Measurements from ENCODE around the gene LCP2.

LCP2 gene

DNA sequence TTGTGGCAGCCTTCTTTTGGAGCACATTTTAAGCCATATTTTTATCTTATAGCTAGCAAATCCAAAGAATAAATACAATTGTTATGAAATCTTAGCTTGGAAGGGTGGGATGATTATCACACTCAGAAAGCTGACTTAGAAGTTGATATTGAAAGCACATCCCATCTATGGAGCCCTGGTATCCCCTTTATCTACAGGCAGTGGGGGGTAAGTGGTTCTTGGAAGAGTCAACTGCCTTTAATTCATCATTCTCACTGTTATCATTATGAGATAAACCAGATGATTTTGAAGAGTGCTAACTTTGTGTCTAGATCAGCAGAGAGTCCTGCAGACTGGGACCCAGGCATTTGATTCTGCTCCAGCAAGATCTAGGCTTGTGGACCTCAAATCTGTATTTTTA, 3.0 kb downstream of the LCP2 start:
- no peak for DNase-seq

DNA sequence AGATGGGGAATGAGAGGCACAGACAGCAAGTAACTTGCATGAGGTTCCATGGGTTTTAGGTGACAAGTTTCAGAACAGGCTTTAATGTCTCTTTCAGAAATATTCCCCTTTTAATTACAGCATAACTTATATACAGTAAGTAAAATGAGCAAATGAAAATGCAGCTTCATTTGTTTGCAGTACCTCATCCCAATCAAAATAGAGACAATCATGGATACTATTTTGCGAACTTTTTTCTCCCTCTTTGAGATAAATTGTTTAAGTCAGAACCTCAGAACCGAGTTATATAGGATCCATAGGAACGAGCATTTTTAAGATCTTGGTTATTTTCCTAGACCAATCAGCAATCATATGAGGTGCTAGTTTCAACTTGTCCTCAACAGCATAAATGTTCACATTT, 3.5 kb downstream of the LCP2 start:
- DNase-seq, result no peak

DNA sequence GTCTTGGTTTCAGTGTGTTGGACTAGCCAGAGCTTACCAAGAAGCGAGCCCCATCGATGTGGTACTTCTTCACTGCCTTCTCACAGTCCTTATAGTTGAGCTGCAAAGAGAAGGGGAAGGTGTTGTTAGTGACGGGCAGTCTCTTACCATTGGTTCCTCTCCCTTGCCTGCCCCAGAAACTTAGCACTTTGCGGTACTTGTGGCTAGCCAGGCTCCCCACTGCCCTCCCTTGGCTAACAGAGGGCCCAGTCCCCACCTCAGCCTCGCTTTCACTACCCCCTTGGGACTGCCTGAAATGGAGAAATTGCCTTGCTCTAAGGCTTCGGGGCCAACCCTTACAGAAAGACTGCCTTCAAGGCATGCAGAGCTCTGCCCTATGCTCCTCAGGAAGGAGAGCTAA, 4.3 kb downstream of the LCP2 start:
- no peak for DNase-seq

DNA sequence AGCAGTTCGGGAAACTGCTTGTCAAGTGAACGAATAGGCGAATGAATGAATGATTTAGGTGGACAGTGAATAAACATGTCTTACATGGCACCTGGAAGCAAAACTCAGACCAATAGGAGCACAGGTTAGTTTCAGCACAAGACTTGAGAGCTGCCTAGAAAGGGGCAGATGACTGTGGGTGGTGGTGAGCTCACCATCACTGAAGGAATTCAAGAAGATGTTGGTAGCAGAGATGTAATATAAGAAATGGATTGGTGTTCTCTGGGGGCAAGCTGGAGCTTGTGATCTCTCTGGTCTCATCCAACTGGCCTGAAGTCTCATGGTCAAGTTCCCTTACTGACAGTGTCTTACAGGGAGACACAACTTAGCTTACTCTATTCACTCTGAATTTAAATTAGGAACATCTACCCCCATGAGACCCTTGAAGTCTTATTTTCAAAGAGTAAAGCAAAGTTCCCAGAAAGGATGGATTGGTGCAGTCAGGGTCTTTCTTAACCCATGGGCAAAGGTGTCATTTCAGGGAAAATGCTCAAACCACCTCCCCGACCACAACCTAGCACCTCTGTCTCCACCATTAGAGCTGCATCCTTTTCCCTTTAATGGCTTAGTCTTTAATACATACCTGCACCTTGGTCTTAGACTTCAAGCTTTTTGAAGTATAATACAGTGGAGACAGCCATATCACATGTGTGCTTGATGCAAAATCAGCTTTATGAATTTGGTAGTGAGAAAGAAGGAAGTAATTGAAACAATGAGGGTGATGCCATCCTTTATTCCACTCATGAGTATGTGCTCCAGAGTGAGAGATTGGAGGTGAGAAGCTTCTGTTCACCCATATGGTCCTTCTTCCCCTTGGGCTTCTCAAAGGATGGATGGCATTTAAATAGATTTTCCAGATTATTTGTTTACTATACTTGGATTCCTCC, 5.1 kb downstream of the LCP2 start:
- DNase-seq, result no peak

DNA sequence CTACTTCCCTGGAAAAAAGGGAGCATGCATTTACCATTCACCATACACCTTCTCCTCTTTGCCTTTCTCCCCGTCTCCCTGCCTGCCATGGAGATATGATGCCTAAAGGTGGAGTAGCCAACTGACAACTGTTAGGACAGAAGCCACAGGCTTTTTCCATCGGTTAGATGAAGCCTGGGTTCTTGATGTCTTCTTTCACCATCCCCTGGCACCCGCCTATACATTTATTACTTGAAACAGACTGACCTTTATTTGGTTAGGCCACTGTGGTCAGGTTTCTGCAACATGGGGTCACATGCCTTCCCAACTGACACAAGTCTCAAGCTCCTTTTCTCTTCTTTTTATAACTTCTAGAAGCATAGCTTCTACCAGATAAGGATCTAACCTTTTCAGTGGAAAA, 7.1 kb downstream of the LCP2 start:
- no peak for DNase-seq

DNA sequence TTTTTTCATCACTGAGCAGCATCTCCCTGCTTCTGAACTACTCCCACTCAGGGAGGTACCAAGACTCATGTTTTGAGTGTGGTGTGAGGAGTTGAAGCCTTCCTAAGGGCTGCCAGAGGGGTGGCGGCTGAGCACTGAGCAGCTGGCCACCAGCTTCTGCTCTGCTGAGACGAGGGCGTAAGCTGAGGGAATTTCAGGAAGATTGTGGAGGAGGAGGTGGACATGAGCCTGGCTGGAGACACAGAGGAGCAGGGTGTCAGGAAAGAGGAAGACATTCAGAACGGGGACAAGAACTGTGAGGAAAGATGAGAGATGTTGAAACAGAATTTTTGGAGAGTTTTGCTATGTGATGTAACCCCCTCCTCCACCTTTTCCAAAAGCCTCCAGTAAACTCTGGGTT, 7.8 kb downstream of the LCP2 start:
- no peak for DNase-seq

DNA sequence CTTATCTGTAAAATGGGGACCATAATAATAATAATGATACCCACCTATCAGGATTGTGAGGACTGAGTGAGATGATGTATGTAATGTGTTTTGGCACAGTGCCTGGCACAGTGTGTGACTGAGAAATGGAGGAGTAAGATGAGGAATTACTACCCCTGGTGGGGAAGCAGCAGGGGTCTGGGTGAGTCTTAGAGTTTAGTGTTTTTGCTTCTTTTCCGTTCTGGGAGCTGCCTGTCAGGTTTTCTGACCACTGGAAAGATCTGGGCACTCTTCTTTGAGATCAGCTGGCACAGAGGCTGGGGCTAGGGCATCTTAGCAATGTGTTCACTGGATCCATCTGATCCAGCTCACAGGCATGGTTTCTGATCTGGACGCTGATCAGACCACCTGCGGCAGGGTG, 8.5 kb downstream of the LCP2 start:
- no peak for DNase-seq

DNA sequence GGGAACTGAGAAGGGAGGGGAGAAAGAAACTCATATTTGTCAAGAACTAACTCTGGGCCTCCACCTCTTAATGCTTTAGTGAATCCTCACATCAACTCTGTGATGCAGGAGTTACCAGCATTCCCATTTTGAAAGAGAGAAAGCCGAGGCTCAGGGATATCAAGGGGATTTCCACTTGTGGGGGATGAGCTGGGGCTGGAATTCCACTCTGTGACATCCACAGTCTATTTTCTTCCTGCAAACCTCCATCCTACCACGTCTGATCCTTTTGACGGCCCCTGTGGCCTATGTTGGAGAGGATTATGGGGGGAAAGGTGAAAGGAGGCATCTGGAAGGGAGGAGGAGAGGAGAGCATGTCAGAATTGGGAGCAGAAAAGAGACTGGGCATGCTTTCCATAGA, 9.0 kb downstream of the LCP2 start:
- DNase-seq, result no peak

DNA sequence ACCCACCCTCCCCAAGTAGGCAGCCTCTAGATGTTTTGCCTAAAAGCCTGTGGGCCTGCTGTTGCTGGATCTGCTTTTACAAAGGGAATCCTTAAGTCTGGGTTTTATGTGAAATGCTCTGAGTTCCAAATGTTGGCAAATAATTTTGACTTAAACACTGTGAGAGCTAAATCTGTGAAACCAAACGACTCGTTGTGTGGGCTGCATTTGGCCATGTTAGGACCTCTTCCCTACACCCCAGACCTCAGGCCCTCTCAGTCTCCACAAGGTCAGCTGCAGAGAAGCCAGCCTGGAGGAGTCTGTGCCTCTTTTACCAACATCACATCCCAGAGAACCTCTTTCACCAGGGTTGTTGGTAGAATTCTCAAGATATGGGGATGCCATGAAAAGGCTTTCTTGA, 9.4 kb downstream of the LCP2 start:
- no peak for DNase-seq

DNA sequence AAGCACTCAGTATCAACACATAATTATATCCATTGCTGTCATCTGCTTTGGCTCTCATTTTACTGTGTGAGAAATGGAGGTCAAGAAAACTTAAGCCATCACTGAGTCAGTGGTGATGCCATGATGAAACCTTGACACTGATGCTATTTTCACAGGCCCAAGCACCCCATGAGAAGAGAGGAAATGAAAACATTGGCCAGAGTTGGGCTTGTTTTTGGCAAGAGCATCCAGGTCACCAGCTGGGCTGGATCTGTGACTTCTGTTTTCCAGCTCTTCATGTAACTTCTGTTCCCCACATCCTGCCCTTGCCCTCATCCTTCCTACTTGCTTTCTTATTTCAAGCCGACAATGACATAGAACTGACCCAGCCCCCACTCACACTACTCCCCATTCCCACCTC, 10.0 kb downstream of the LCP2 start:
- no peak for DNase-seq

DNA sequence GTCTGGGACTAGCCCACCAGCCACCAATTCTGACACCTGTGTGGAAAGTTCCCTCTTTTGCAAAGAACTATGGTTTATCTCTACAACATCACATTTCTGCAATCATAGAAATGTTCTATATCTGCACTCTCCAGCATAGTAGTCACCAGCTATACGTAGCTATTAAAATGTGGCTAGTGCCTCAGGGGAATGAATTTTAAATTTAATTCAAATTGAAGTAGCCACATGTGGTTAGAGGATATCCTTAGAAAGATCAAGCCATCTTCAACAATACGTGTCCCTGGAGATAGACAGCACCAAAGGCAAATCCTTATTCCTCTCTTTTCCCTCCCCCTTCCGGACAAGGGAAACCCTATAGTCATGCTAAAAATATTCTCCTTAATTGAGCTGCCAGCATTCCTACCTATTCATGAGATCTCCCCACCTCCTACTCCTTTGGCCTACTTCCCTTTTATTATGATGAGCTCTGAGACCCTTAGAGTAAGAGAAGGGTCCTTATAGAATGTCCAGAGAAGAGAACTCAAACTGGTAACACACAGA, 11.1 kb downstream of the LCP2 start:
- DNase-seq, result no peak

DNA sequence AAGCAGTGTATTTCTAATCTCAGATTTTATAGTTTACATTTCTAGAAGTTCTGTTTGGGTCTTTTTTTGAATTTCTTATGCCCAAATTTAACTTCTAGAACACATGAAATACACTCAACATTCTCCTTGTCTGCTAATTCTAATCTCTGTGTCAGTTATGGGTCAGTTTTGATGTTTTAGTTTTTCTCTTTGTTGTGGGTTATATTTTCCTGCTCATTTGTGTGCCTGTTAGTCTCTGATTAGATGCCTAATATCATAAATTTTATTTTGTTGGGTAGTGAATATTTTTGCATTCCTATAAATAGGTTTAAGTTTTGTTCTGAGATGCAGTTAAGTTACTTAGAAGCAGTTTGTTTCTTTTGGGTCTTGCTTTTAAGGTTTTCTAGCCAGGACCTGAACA, 12.4 kb downstream of the LCP2 start:
- DNase-seq, result no peak

DNA sequence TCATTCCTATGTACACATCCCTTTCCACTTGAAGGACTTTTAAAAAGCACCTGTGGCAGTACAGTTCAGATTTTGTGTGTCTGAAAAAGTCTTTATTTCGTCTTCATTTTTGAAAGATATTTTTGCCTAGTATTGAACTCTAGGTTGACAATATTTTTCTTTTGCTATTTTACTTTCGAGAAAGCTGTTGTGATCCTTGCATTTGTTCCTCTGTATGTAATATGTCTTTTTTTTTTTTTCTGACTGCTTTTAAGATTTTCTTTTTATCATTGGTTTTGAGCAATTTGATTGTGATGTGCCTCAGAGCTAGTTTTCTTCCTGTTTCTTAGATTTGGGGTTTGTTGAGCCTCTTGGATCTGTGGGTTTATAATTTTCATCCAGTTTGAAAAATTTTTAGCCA, 13.3 kb downstream of the LCP2 start:
- no peak for DNase-seq

DNA sequence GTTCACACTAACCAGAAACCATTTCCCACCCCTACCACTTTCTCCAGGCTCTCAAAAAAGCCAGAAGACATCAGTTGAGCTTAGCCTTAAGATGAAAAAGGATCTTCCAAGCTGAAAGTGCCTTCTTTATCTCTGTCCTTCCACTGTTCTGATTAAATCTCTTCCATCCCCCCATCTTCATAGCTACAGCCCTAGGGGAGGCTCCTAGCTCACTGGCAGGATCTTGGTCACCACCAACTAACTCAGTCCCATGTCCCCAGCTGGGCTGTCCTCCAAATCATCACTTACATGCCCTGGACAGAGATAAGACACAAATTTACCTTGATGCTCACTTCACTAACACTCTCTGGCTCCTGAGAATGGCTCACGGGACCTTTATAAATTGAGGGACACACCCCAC, 14.3 kb downstream of the LCP2 start:
- no peak for DNase-seq

DNA sequence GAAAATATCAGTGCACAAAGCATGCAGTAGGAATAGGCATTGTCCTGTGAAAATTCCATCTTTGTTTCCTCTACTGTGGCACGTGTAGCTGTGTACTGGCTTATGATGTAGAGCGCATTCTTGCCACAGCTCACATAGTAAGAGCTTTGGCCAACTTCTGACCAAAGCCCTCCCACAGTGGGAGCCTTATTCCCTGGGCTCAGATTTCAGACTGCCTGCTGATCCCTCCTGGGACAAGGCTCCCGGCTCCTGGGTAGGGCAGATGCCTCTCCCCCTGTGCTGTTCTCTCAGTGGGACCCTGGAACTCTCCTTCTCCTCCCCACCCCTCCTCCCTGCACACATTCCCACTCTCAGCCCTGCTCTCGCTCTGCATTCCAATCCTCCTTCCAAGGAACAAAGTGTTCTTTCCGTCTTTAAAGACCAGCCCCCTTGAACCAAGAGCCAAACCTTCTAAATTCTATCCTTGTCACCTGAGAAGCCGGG, 17.5 kb downstream of the LCP2 start:
- DNase-seq, result no peak

DNA sequence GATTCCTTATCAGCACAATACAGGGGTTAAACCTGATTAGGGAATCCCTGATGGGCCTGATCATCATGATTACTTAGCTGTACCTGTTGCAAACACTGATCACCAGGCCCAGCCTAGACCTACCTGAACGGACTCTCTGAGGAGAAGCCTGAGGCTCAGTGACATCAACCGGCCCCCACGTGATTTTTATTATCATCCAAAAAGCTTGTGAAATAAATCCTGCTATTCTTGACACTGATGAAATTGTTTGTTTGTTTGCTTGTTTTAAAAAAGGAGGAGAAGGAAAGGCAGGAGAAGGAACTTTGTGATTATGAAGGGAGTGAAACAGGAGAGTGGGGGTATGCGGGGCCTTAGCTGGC, 18.1 kb downstream of the LCP2 start:
- no peak for DNase-seq

DNA sequence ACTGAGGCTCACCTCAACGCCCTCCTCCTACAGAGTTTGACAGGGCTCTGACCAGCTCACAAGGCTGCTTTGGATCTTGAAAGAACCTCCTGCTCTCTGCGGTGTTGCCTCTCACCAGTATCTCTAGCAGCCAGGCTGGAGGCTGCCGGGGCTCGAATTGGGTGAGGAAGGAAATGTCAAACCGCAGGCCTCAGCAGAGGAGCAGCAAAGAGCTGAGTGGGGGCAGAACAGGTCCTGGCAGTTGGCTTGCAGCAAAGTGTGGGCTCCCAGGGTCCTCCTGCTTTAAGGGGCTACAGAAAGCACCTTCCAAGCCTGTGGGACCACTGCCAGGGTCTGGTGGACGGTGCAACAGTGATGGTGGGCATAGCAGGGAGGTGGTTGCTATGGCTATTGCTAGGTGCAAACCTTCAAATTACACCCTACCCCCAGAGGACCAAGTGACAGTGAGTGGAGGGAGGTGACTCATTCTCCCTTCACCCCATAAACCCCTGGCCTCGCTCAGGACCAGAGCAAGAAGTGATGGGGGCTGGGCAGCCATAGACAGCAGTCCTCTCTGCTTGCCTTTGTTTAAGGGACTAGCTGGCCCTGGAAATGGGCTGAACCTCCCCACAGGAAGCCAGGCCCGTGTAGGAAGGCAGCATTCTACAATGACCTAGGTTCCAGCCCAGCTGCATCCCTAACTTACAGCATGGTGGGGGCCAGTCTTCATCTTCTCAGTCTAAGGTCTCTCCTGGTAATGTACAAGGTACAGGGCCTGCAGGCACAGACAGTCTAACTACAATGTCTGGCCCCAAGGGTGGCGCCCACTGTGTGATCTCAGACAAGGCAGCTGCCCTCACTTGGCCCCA, 18.7 kb downstream of the LCP2 start:
- no peak for DNase-seq

DNA sequence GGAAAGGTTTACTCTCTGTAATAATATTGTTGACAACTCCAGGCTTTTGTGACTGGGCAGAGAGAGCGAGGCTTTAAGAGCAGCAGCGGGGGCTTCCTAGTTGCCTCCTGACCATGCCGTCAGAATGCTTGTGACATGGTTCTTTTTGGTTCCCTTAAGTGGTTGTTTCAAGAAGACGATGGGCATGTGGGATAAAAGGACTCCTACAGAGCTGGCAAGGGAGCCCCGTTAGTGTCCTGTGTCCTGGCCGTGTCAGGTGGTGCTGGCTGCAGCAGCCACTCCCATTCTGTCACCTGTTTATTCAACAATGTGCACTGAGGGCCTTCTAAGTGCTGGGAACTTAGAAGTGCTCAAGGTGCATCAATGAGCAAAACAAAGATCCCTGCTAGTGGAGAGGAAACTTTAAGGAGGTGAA, 19.7 kb downstream of the LCP2 start:
- DNase-seq, result no peak

DNA sequence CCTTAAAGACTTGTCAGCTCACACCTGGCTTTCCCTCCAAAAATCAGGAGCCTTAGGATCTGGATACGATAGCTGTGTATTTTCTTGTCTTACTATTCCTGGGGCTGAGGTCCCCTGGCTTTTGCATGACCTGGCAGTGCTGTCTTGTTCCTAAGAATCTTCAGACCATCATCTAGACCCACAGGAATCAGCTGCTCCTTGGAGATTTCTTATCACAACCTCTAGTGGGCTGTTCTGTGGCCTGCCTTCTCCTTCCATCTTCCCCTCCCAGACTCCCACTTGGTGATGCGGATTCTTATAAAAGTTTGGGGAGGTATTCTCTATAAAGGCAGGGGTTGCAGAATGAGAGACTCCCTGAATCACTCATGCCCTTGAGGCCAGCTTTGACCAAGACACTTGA, 21.4 kb downstream of the LCP2 start:
- no peak for DNase-seq

DNA sequence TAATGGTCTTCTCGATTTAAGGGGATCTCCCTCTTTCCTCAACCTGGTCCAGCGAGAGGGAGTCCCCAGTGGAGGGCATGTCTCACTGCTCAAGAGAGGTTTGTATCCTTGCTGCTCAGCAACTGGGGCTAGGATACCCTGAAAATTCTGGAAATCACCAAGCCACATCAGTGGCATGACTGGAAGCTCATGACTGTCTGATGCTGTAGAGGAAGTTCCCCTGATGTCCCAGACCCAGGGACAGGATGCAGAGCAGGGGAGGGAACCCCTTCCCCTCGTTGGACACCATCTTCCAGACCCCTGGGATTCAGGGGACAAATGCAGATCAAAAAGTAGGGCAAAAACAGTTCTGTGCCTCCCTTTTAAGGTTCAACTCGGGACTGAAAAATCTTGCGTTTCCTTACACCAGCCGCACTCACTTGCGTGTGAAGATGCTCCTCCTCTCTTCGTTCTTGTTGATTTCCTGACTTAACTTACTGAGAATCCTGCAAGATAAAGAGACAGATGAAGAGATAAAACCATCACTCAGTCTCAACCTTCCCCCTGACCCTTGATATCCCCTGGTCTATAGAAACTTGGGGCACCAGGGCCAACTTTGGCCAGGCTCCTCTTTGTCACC, 22.1 kb downstream of the LCP2 start:
- DNase-seq, result no peak

DNA sequence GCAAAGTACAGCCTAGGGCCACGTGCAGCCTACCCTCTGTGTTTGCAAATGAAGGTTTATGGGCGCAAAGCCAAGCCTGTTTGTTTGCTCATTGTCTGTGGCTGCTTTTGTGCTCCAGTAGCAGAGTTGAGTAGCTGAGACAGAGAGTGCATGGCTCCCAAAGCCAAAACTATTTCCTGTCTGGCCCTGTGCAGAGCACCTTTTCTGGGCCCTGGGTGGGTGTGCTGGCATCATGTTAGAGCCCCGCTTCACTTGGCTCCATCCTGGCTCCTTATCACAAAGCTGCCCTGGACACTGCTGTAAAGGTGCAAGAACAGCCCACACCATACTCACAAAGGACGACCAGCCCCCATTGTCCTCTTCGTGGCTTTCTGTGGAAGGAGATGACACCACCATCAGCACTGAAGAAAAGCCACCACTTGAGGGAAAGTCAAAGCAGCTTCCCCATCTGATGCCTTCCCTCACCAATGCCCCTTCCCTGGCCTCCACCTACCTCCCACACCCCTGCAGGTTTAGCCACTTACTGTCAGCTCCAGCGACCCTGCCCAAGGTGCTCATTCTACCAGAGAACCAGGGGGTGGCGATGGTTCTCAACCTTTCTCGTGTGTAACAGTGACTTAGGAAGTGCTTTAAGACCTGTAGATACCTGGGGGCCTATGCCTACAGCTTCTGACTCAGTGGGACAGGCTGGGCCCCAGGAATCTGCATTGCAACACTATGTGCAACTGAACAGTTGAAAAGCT, 23.4 kb downstream of the LCP2 start:
- DNase-seq, result no peak

DNA sequence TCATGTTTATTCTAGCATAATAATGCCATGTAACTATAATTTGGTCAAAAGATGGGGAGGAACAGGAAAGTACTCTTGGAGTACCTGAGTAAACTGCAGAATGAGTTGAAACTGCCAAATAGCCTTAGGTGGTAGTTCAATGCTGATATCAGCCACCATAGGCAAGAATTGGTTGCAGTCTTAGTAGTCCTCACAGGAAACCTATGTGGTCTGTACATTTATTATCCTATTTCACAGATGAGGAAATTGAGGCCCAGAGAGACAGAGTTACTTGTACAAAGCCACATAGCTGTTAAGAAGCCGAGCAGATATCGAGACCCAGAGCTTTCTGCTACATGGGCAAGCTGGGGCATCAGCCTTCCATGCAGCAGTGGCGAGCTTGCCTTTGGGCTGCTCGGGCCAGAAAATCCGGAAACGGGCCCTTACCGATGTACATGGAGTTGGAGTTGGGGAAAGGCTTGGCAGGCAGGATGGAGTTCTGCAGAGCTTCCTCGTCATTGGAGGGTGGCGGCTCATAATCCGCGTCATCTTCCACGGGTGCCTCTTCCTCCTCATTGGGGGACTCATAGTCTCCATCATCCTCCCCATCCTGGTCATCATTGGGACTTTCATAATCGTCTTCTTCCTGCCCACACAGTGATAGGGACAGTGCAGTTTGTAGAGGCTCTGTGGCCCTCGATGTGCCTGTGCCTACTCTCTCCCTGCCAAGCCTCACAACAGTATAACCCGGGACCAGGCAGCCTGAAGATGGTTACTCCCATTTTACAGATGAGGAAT, 27.1 kb downstream of the LCP2 start:
- DNase-seq, result no peak
